ENCODE data around the gene TSSK6. TPM values are rescaled to one million over a fixed set of nuclear protein-coding genes. Genes with fewer than 3 reads are reported as not detected.

TSSK6 gene
- under 1 TPM in 10 of 12 donors, not detected in 2; 0.28 to 0.74 (median 0.59) TPM for polyA plus RNA-seq (ENCODE audit: insufficient read length in 12 of 12)
- long read RNA-seq, donor 1, partial matches to known transcripts = 0 of 1 reads
- long read RNA-seq, donor 1, other reads (novel, unspliced or antisense) = 0 of 1 reads
- long read RNA-seq, donor 2, partial matches to known transcripts = 126 of 596 reads
- long read RNA-seq, donor 2, other reads (novel, unspliced or antisense) = 470 of 596 reads
- long read RNA-seq, donor 3 = 0 reads
- long read RNA-seq, donor 4 = 0 reads
- long read RNA-seq, donor 5, partial matches to known transcripts = 90 of 790 reads
- long read RNA-seq, donor 5, other reads (novel, unspliced or antisense) = 699 of 790 reads
- long read RNA-seq, donor 6 = 0 reads
- long read RNA-seq, donor 7 = 0 reads
- long read RNA-seq, donor 8, partial matches to known transcripts = 0 of 1 reads
- long read RNA-seq, donor 8, other reads (novel, unspliced or antisense) = 0 of 1 reads
- long read RNA-seq, donor 9 = 0 reads
- long read RNA-seq, donor 10 = 0 reads
- long read RNA-seq, donor 11 = 0 reads

DNA sequence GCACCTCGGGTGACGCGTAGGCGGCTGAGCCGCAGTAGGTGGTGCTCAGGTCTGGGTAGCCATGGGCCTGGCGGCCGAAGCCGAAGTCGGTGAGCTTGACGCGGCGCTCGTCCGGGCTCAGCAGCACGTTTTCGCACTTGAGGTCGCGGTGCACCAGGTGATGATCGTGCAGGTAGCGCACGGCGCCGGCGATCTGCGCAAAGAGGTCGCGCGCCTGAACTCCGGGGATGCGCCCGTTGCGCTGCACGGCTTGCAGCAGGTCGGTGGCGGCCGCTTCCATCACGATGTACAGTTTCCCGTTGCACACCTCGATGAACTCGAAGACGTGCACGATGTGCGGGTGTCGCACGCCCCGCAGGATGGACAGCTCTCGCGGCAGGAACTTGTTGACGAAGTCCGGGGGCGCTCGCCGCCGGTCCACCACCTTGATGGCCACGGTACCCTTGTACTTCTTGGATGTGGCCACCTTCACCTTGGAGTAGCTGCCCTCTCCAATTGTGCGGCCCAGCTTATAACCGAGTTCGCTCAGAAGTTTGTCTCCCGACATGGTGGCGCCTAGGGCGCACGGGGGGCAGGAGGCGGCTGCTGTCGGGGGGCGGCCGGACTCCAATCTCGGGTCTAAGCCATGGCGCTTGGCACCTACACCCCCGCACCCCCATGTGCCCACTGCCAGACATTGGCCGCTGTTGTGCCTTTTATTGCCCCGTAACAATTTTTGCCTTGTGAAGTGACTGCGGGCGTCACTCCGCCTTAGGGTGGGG is at the start of gene TSSK6:
Gene TSSK6 (minus strand): TSS at position 668 of the 761 bp plus-strand sequence. CDS start 121 bp downstream, at position 547.
- no peak for DNase-seq

DNA sequence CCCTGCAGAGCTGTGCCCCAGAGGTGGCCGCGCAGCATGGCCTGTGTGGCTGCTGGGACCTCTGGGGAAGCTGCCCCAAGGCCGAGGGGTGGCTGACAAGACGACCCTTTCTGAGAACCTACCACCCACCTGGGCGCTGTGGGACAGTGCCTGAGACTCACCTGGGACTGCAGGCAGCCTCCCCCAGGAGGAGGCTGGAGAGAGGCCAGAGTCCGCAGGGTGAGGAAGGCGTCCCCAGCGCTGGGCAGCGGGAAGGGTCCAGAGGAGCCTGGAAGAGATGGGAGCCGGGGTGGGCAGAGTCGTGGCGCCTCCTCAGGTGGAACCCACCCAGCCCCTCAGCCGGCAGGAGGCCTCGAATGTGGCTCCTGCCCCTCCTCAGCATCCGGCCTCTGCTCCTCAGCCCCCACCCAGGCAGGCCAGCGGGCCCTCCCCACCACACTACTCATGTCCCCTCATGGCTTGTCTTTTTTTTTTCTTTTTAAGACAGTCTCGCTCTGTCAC is 48.0 kb upstream of the TSSK6 start:
- no peak for DNase-seq

DNA sequence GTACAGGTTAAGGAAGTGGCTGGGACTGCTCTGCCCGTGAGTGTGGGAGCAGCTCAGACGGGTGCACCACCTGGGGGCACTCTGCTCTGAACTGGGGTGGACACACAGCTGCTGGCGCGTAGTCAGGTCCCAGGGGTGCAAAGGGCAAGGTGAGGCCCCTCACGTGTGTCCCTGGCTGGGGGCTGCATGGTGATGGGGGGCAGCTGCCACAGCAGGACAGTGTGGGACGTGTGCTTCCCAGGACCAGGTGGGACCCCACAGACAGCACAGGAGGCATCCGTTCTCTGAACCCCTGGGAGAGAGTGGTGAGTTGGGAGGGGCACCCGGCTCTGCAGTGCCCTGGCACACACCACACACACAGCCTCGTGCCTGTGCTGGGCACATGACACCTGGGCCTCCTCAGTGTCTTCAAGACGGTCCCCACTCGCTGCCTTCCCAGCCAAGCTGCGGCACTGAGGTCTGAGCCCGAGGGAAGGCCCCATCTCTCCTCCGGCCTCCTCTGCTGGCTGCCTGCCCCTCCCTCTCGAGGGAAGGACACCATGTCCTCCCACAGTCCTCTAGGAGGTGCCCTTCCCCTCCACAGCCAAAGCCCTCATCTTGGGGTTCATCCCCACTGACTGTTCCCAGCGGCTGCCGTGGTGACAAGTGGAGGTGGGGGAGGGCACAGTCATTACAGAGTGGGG is 47.5 kb upstream of the TSSK6 start:
- DNase-seq = no peak

DNA sequence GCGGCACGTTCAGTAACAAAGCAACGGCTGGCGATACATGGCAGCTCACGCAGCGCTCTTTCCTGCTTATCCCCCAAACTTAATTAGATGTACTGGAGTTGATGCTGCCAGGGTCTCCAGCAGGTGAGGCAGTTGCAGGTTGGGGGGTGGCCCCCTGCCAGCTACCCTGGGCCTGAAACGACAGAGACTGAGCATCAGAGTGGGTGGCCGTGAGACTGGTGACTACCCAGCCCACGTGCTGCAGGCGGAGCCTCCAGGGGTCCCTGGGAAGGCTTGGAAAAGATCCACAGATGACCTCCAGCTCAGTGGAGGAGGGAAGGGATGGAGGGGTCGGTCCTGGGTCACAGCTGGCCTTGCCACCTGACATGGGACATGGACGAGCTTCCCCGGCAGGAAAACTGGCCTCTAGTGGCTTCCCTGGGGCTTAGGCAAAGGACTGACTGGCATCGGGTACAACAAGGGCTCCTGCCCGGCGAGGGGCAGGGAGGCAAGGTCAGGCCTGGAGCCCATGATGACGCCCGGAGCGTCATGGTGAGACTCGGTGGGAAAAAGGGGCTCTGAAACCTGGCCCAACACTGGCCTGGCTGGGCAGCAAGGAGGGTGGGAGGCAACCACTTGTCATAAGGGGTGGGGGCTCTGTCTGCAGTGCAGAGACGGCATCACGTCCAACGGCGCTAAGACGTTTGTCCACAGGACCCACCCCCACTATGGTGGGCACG is 46.8 kb upstream of the TSSK6 start:
- no peak for DNase-seq

DNA sequence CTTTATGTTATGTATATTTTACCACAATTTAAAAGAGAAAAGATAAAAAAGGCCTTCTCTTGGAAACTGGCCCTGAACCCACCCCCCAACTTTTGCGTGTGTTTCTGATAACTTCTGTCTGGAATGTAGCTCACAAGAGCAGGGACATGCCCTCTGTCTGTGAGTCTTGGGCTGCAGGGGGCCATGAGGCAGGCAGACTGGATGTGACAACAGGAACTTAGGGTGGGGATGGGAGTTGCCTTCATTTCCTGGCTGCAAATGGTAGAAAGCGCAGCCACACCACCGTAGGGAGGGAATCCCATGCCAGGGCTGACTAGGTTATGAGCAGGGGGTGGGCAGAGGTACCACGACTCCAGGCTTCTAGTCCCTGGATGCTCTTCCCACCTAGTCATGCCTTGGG is 44.6 kb upstream of the TSSK6 start:
- no peak for DNase-seq

DNA sequence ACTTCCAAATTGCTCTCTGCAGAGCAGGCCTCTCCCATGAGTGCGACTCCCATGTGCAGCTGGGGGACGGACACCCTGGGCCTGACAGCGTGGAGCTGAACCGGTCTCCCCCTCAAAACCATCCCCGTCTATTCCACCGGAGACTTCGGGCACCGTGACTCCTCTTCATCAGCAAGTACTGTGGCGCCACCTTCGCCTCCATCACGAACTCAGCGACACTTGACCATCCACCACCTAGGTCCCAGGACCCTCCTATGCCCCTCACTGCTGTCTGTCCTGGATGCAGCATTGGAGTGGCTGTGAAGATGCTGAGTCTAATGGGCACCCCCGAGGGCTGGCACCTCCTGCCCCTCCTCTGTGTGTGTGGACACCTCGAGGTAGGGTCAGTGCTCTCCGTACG is 43.3 kb upstream of the TSSK6 start:
- DNase-seq = no peak

DNA sequence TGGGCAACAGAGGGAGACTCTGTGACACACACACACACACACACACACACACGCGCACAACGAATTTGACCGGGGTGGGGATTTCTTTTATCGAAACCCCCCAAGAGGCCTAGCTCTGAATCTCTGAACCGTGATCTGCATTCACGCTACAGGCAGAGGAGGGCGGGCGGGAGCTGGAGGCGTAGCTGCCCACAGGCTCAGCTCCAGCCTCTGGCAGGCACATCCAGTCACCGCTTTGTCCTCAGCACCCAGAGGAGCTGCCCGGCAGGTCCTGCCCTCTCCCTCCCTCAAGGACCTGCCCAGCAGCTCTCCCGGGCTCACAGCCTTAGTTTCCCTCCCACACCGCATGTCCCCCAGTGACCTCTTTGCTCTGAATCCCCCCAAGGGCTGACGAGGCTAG is 42.7 kb upstream of the TSSK6 start:
- no peak for DNase-seq

DNA sequence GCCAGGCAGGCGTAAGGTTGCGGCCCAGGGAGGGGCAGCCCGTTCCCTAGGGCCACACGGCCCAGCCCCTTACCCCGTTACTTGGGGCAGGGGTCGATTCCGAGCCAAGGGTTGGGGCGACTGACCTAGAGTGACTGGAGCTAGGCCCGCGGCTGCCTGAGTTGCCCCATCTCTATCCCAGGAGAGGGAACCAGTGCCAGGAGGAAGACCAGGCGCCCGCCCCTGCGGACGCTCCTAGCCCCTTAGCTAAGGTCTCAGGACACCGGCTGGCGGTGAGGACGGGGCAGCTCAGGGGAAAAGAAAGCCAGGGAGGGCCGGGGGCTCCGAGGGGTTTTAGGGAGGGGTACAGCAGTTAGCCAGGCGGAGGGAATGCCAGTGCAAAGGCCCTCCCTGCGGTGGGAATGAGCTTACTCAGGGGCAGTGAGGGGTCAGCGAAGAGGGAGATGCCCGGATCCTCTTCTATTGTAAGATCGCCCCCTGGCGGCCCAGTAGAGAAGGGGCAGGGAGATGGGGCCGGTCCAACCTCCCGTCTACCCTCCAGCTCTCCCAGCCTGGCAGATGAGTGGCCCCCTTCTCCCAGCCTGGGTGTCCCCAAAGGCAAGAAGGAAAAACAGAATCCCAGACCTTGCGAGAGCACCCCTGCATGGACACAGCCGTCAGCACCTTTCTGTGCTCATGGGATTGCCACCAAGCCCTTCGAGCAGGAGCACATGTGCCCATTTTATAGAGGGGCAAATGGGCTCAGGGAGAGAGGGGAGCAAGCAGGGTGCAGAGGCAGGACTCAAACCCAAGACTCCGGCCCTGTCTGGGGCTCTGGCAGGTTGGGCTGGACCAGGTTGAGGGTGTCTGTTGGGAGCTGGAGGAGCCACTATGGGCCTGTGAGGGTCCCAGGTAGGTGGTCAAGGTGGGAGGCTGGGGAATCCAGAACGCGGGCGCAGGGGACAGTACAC is 39.0 kb upstream of the TSSK6 start:
- DNase-seq = no peak

DNA sequence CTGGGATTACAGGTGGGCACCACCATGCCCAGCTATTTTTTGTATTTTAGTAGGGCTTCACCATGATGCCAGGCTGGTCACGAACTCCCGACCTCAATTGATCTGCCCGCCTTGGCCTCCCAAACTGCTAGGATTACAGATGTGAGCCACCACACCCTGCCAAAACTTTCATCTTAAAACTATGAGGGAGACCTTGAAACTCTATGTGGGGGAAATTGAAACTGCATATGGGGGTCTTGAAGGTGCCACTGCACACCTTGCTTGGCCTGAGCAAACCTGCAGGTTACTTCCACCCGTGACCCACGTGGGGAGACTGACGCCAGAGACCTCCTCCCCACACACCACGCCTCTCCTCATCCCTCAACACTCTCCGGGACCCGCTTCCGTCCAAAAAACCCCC is 38.3 kb upstream of the TSSK6 start:
- DNase-seq = no peak

DNA sequence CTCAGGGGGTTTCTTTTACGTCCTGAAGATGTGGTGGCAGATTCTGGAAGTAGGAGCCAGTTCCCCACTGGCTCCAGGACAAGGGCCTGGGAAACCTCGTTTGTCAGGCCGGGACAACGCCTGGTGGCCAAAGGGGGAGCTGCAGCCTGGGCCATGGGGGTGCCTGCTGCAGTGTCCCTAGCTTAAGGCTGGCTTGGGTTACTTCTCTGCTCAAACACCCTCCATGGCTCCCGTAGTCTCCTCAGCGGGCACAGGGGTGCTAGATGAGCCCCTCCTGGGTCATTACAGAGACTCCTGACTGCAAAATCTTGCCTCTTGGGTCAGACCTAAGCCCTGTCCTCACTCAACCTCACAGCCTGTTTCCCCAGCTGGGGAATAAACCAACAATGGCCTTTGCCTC is 37.5 kb upstream of the TSSK6 start:
- no peak for DNase-seq

DNA sequence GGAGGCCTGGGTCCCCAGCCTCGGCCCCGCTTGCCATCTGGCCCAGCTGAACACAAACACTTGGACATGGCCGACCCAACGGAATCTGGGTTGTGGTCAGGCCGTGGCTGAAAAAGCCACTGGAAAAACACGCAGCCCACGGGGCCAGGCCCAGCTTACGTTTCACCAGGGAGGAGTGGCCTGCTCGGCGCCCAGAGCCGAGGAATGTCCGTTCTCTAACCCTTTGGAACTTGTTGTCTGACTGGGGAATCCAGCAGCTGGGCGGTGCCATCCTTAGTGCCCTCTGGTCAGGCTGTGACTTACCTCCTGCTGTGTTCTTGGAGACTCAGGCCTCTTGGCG is 36.5 kb upstream of the TSSK6 start:
- DNase-seq = no peak

DNA sequence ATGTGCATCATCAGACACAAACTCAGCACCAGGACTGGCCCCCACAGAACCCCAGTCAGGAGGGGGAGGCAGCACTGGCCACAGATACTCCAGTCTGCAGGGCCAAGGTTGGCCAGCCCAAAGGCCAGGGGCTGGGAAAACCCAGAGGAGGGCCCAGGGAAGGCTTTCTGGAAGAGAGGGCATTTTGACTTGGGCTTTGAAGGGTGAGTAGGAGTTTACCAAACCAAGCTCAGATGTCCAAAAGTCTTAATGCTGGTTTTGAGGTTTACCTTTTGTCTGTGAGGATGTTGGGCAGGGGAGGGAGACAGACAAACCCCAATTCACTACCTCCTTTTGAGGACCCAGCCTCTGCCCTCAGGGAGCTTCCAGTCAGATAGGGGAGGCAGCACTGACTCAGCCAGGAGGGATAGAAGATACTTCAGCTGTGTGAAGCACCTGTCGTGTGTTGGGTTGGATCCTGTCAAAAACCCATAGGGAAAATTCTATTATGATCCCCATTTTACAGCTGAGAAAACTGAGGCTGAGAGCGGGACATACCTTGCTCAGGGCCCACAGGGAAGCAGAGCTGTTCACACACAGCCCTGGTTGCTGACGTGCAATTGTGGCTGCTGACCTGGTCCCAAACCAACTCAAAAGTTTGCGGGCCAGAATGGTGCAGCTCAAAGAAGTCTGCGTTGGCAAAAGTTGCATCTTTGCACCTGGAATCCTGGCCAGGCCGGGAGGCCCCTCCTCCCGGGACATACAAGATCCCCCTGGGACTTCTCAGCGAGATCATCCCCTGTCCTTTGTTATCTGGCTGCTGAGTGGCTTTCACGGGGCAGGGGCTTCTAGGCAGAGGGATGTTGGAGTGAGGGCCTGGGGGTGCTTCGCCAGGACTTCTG is 35.9 kb upstream of the TSSK6 start:
- DNase-seq = no peak

DNA sequence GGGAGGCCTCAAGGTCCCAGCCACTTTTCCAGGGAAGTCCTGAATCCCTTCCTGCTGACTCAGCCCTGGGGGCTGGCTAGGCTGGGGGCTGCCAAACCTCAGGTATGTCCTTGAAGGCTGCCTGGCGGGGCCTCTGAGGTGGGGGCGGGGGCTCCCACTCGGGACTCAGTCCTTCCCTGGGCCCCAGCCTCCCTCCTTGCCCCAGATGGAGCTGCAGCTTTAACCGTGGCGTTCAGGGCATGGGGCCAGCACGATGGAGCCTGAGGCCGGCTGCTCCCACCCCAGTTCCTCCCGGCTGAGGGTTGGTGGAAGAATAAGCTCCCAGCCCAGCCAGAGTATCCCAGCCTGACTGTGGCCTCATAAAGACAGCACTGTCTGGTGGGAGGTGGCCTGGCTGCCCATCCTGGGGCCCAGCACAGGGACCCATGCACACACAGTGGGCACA is 35.2 kb upstream of the TSSK6 start:
- no peak for DNase-seq

DNA sequence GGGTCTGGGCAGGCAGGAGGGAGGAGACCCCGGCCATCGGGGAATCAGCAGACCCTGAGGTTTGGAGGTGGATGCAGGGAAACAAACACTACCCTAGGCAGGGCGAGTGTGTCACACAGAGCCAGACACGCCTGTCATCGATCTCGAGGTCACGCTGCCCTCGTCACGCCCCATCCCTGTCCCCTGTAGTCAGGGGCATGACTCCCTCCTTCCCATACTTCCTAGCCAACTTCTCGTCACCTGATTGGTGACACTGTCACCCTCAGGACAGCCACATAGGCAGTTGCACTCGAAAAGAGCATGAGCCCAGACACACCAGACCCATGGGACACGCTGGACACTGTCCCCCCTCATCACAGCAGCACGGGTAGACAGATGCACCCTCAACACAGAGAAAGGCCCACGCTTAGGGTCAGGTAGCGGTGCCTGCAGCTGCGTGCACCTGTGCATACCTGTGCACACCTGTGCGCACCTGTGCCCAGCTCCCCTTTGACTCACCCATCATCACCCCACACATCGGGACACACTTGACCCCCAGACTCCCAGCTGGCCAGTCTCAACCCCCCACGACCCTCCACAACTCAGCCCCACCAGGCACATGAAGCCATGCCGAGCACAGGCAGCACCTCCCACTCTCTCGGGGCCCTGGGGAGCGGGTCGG is 34.6 kb upstream of the TSSK6 start:
- no peak for DNase-seq

DNA sequence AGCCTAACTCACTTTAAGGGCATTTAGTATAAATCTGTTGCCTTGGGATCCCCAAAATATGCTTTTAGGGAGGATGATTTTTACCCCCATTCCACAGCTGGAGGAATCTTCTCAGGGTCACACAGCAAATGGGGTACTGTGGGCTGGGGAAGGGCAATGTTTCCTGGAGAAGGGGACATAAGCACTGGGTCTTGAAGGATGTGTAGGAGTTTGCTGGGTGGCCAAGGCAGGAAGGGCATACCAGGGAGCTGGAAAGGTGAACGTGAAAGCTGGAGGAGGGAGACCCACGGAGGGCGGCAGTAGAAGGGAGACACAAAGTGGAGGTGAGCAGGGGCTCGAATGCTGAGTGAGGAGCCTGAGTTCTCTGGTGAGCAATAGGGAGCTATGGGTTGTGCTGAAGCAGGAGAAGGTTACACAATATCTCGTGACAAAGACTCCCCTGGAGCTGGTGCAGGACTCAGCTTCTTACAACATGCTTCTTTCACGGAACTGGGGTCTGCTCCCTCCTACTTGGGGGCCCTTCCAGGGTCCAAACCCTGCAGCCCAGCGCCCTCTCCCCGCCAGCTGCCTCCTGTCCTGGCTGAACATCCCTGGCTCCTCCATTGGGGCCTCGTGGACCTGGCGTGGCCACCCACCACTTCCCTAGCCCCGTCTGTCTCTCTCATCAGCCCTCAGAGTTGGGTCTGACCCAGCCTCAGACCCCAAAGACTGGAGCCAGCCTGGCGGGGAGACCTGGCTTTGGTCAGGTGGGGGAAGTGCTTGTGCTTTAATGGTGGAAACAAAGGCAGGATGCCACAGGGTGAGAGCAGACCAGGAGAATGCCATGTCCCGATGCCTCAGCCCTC is 33.8 kb upstream of the TSSK6 start:
- no peak for DNase-seq

DNA sequence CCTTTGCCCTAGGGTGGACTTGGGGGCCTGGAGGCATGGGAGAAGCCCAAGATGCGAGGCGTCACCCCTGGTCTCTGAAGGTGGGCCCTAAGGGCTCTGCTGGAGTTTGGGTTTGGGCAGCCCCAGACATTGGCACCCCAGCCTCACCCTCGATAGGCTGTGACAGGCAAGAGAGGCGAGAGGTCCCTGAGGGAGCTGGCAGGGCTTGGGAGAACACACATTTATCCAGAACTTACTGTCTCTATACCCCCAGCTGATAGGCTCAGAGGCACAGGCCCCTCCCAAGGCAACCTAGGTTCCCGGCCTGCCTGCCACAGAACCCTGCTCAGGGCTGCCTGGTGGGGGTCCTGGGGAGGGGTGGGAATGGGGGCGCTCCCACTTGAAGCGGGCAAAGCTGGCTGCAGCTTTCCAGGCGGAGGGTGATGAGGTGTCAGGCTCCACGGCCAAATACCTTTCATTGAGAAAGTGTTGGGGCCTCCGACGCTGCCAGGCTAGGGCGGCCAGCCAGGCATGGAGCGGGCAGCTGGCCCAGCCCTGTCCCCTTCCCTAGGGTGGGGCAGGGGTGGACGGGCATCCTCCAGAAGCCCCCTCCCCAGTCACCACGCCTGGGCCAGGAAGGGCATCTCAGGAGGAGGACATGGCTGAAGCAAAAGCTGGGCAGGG is 32.5 kb upstream of the TSSK6 start:
- no peak for DNase-seq

DNA sequence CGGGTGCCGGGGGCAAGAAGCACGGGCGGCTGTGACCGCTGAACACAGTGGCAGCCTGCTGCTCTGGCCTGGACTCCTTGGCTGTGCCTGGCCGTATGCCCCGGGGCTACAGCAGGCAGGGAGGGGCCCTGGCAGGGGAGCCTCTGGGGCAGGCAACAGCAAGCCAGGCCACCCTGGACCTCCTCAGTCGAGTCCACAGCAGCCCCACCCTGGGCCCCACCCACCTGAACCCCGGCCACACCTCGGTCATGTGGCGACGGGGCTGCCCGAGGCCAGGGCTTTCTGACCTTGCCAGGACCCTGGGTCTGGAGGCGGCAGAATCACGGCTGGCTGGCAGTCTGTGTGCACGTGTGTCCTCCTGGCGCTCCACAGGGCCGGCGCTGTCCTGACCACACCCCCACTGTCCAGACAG is 31.4 kb upstream of the TSSK6 start:
- DNase-seq = no peak

Data from muscle of arm (tissue), 14 donors.